Breast epithelium (tissue), 3 donors: ENCODE results near the gene CXXC5.

Experiments used
- CTCF ChIP-seq, 3 donors: fragments of 450-650 bp; IDR thresholded peaks; one replicate each; pipeline ENCODE4 v1.5.1; 2016 to 2017; ENCODE audit warnings: antibody characterized with exemption in 3 of 3, mild to moderate bottlenecking in 3 of 3, moderate library complexity in 3 of 3
- POLR2AphosphoS5 ChIP-seq, 3 donors: sonication (generic); formaldehyde crosslinking; IDR thresholded peaks; one replicate each; pipeline ENCODE4 v1.6.1; 2017; ENCODE audit warnings: antibody characterized with exemption in 3 of 3

GRCh38 chr5:139670369-139671095 is 22.4 kb downstream of the CXXC5 start:
- TF ChIP-seq CTCF (IDR thresholded peaks at IDR 0.05), result no peak
- no peak for TF ChIP-seq POLR2AphosphoS5 (IDR thresholded peaks at IDR 0.05)
